Transverse colon (tissue), 4 donors: ENCODE data around the gene AFAP1L1. TPM values are rescaled to one million over a fixed set of nuclear protein-coding genes. Genes with fewer than 3 reads are reported as not detected.

ENCODE experiments used
- DNase-seq: peaks from one replicate; pipeline ENCODE4 v3.0.0-alpha.2; 2019
- H3K27ac ChIP-seq, 4 donors: fragments of 200-600 bp; sonication (generic); 2 replicates each; pipeline ENCODE4 v1.5.1; 2016 to 2018; ENCODE audit warnings: inconsistent platforms in 4 of 4
- H3K27me3 ChIP-seq: fragments of 200-600 bp; sonication (generic); 2 replicates; pipeline ENCODE4 v1.5.1; 2017; ENCODE audit warnings: inconsistent platforms
- H3K36me3 ChIP-seq, 4 donors: fragments of 200-600 bp; sonication (generic); 2 replicates each; pipeline ENCODE4 v1.5.1; 2017 to 2019; ENCODE audit warnings: inconsistent platforms in 4 of 4
- H3K4me1 ChIP-seq, 4 donors: fragments of 200-600 bp; sonication (generic); 2 replicates each; pipeline ENCODE4 v1.5.1; 2017 to 2020; ENCODE audit warnings: inconsistent platforms in 4 of 4
- H3K4me3 ChIP-seq, 4 donors: fragments of 200-600 bp; sonication (generic); 1 replicate in 1 of 4; 2 replicates in 3 of 4; pipeline versions ENCODE4 v1.5.1 to v1.6.1; 2017 to 2019; ENCODE audit warnings: inconsistent platforms in 4 of 4
- H3K9me3 ChIP-seq, 2 donors: fragments of 200-600 bp; sonication (generic); 2 replicates each; pipeline ENCODE4 v1.5.1; 2017 to 2019; ENCODE audit warnings: inconsistent platforms in 2 of 2
- EP300 ChIP-seq: sonication (generic); formaldehyde crosslinking; IDR thresholded peaks from one replicate; pipeline ENCODE4 v1.6.1; 2017; ENCODE audit warnings: antibody characterized with exemption, low read depth
- POLR2A ChIP-seq: fragments of 450-650 bp; IDR thresholded peaks from one replicate; pipeline ENCODE4 v1.6.1; 2016; ENCODE audit warnings: antibody characterized with exemption, mild to moderate bottlenecking, moderate library complexity
- POLR2AphosphoS5 ChIP-seq, 3 donors: sonication (generic); formaldehyde crosslinking; IDR thresholded peaks; one replicate each; pipeline ENCODE4 v1.6.1; 2016; ENCODE audit warnings: antibody characterized with exemption in 3 of 3
- WGBS, 2 donors: methylation state at CpG; one replicate each; pipeline ENCODE4 v1.1.5; 2018; ENCODE audit warnings: low coverage in 1 of 2; 5-methylcytosine and 5-hydroxymethylcytosine counted together
- in situ Hi-C, 4 donors: fragments of 200-750 bp; cut with MboI; loops; one replicate each; pipeline versions ENCODE4 v1.15.0 to v1.15.1; 2017; ENCODE audit warnings: low sequenced_read_pairs in 3 of 4, low pct_ligation_motif_present in 1 of 4, low pct_unique_long_range_greater_than_20kb in 1 of 4
- intact Hi-C: fragments of 100-400 bp; cut with DNase I; formaldehyde crosslinking; loops from one replicate; pipeline ENCODE4 v1.15.1; 2023; ENCODE audit warnings: low total_unique reads
- total RNA-seq, 4 donors: library from RNA; depleted of rRNA; stranded (reverse); fragments of >200 nt; gene quantifications; one replicate each; pipeline ENCODE4 v1.1.0, GENCODE V29; 2016
- TF ChIP-seq, protein P1 (sequence below), 5 experiments: fragments of 200-600 bp in 3 of 5; fragments of 450-650 bp in 2 of 5; sonication (generic) in 3 of 5; IDR thresholded peaks; 1 replicate in 2 of 5; 2 replicates in 3 of 5; pipeline ENCODE4 v1.5.1; 2016 to 2017; ENCODE audit warnings: antibody characterized with exemption in 5 of 5, inconsistent platforms in 3 of 5, mild to moderate bottlenecking in 2 of 5, moderate library complexity in 1 of 5

The AFAP1L1 gene
- total RNA-seq, 4 donors from 2014 or later: 2.2 to 4.1 (median 3.0) TPM

DNA sequence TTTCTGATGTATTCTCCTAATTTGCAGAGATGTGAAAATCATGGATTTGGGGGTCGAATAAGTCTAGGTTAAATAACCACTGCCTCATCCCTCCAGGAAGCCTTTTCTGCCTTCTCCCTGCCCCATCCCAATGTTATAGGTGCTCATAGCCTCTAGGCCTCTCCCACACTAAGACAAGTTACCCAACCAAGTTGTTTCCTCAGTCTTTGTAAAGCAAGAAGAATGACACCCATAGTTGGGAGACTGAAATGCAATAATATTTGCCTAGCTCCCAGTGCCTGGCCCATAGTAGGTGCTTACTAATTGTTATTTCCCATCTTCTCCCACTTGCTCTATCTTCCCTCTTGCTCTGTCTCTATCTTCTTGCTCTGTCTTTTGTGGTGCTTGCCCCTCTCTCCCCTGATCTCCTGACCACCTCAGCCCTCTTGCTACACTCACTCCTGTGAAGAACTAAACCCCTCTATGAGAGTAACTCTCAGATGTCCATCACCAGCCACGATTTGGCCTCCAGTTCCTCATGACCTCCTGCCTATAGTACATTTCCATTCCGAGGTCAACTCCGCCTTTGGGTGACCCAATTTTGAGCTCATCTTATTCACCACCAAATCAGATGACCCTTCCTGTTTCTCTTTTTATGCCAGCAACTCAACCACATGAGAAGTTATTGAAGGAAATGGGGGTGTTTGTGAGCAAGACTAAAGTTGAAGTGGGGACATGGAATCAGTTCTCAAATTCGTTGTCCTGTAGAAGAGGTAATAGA is 7.0 kb downstream of the AFAP1L1 start:
- WGBS, 2 donors: 65 to 75% methylated on average over 3 to 5 of the region's 5 CpGs
- Histone ChIP-seq H3K36me3 (no peaks in the 10 kb centered on the region), H3K9me3 (no peaks in the 10 kb centered on the region), H3K27ac (no peak overlapping the region), H3K4me3 (no peak overlapping the region), H3K27me3 (no peaks in the 10 kb centered on the region), H3K4me1 (no peaks in the 10 kb centered on the region)
- in situ Hi-C loops (no loop called here), intact Hi-C loops (no loop called here)
- no peak for TF ChIP-seq POLR2AphosphoS5 (IDR thresholded peaks at IDR 0.05)
- TF ChIP-seq EP300: no peak
- TF ChIP-seq, protein P1, sequence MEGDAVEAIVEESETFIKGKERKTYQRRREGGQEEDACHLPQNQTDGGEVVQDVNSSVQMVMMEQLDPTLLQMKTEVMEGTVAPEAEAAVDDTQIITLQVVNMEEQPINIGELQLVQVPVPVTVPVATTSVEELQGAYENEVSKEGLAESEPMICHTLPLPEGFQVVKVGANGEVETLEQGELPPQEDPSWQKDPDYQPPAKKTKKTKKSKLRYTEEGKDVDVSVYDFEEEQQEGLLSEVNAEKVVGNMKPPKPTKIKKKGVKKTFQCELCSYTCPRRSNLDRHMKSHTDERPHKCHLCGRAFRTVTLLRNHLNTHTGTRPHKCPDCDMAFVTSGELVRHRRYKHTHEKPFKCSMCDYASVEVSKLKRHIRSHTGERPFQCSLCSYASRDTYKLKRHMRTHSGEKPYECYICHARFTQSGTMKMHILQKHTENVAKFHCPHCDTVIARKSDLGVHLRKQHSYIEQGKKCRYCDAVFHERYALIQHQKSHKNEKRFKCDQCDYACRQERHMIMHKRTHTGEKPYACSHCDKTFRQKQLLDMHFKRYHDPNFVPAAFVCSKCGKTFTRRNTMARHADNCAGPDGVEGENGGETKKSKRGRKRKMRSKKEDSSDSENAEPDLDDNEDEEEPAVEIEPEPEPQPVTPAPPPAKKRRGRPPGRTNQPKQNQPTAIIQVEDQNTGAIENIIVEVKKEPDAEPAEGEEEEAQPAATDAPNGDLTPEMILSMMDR (IDR thresholded peaks at IDR 0.05): no peak
- TF ChIP-seq POLR2A: no peak
- DNase-seq: no peak

DNA sequence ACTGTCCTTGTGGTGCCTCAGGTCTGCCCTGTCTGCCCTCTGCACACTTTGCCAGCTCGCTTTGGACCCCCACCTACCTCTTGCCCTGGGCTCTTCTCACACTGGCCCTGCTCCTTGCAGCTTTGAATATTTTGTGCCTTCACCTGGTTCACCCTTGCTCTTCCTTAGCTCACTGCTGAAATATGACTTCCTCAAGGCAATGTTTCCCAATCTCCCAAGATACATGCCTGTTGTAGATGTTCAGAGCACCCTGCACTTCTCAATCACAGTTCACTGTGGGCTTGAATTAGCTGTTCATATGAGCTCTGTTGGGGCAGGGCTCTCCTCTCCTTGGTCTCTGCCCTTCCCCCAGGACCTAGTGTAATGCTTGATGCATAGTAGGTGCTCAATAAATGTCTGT is 8.0 kb downstream of the AFAP1L1 start:
- DNase-seq: no peak
- WGBS, 2 donors: 63 to 68% methylated on average over 1 of the region's 1 CpG
- TF ChIP-seq, protein P1 (IDR thresholded peaks at IDR 0.05): no peak
- TF ChIP-seq POLR2A (no peak), EP300 (no peak), POLR2AphosphoS5 (IDR thresholded peaks at IDR 0.05) (no peak)
- intact Hi-C loops: no loop called here
- no peaks in the 10 kb centered on the region for H3K9me3 ChIP-seq
- no peaks in the 10 kb centered on the region for H3K36me3 ChIP-seq
- in situ Hi-C loops: no loop called here
- no peak overlapping the region for H3K27ac ChIP-seq
- H3K27me3 ChIP-seq: no peaks in the 10 kb centered on the region
- H3K4me3 ChIP-seq: no peak overlapping the region
- H3K4me1 ChIP-seq: no peaks in the 10 kb centered on the region

DNA sequence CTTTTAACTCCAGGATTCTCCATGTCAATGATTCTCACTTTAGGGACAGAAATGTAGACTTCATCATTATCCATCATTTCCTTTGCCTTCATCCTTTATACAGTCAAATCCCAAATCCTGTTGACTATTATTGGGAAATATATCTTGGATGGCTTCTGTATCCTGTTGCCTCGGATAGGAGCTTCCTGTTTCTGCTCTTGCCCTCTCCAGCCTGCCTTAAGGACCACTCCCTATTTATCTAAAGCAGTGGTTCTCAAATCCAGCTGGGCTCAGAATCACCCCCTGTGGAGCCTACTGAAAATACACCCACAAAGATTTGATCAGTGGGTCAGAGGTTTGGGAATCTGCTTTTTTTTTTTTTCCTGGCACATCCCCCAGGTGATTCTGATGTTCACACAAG is 8.5 kb downstream of the AFAP1L1 start:
- H3K4me3 ChIP-seq: no peak overlapping the region
- 30 to 36% methylated on average over 1 of the region's 1 CpG for WGBS, 2 donors
- intact Hi-C loops: no loop called here
- H3K27ac ChIP-seq: no peak overlapping the region
- in situ Hi-C loops: no loop called here
- TF ChIP-seq POLR2AphosphoS5 (IDR thresholded peaks at IDR 0.05): no peak
- TF ChIP-seq, protein P1 (IDR thresholded peaks at IDR 0.05): no peak
- H3K4me1 ChIP-seq: no peaks in the 10 kb centered on the region
- no peaks in the 10 kb centered on the region for H3K36me3 ChIP-seq
- DNase-seq: no peak
- no peaks in the 10 kb centered on the region for H3K9me3 ChIP-seq
- no peaks in the 10 kb centered on the region for H3K27me3 ChIP-seq

DNA sequence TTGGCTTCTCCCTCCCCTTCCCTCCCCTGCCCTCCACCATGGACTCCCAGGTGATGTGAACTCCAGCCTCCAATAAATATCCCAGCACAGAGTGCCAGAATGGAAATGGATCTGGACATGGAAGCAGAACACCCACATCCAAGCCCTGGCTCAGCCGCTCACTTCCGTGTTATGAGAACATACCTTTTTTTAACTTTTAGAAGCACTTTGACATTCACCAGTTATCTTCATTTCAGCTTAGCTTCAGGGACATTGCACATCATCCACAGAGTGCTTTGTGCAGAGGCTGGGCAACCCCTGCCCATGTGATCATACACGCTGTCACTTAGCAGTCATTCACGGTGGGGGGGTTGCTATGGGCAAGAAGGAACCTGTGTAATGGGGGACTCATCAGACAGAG is 9.1 kb downstream of the AFAP1L1 start:
- in situ Hi-C loops: no loop called here
- no peak for DNase-seq
- intact Hi-C loops: no loop called here
- TF ChIP-seq POLR2A (no peak), POLR2AphosphoS5 (IDR thresholded peaks at IDR 0.05) (no peak), EP300 (no peak)
- TF ChIP-seq, protein P1 (IDR thresholded peaks at IDR 0.05): no peak
- Histone ChIP-seq H3K36me3 (no peaks in the 10 kb centered on the region), H3K4me3 (no peak overlapping the region), H3K27me3 (no peaks in the 10 kb centered on the region), H3K4me1 (no peaks in the 10 kb centered on the region), H3K27ac (no peak overlapping the region), H3K9me3 (no peaks in the 10 kb centered on the region)
- 81 to 90% methylated on average over 2 to 4 of the region's 4 CpGs for WGBS, 2 donors
